Measurements from ENCODE around the gene DRG2. TPM values are rescaled to one million over a fixed set of nuclear protein-coding genes. Genes with fewer than 3 reads are reported as not detected.

Gene DRG2
- total and polyA plus RNA-seq, 9 donors: 22.9 to 30.7 (median 25.8) TPM

DNA sequence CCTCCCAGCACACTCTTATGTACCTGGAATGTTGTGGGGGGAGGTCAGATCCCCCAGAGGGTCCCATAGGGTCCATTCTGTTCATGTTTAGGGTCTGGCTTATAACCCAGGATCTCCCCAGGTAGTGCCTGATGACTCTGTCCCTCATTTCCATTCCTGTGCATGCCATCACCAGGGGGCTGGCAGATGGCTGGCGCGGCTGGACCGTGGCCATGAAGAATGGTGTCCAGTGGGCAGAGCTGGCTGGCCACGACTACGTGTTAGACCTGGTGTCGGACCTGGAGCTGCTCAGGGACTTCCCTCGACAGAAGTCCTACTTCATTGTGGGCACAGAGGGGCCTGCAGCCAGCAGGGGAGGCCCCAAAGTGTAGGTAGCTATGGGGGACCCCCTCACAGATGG, 60.8 kb downstream of the DRG2 start:
- no peaks in the 10 kb centered on the region for H3K36me3 ChIP-seq (ENCODE audit: control insufficient read depth, insufficient read depth, low read length)
- H3K27ac ChIP-seq (ENCODE audit: low read length): no peak overlapping the region
- H3K4me3 ChIP-seq (ENCODE audit: low read length): no peak overlapping the region
- 85% methylated on average over 7 of the region's 7 CpGs for WGBS (ENCODE audit: insufficient coverage)
- DNase-seq: no peak
- peaks cover 11% of the 10 kb centered on the region for H3K4me1 ChIP-seq (ENCODE audit: control insufficient read depth, insufficient read depth, low read length)
- no peaks in the 10 kb centered on the region for H3K27me3 ChIP-seq (ENCODE audit: control insufficient read depth, insufficient read depth, low read length)
- H3K9me3 ChIP-seq (replicated peaks; ENCODE audit: control insufficient read depth, low read depth, low read length): no peaks in the 10 kb centered on the region

- 84% methylated on average over 6 of the region's 9 CpGs for WGBS (ENCODE audit: insufficient coverage)
- no peak for DNase-seq
- Histone ChIP-seq H3K4me3 (ENCODE audit: low read length) (no peak overlapping the region), H3K27me3 (ENCODE audit: control insufficient read depth, insufficient read depth, low read length) (no peaks in the 10 kb centered on the region), H3K9me3 (replicated peaks; ENCODE audit: control insufficient read depth, low read depth, low read length) (no peaks in the 10 kb centered on the region), H3K36me3 (ENCODE audit: control insufficient read depth, insufficient read depth, low read length) (no peaks in the 10 kb centered on the region), H3K27ac (ENCODE audit: low read length) (no peak overlapping the region), H3K4me1 (ENCODE audit: control insufficient read depth, insufficient read depth, low read length) (peaks cover 17% of the 10 kb centered on the region)
Observed at GRCh38 chr17:18151290-18151689, 63.5 kb downstream of the DRG2 start.

GRCh38 chr17:18155179-18155578, 67.4 kb downstream of the DRG2 start:
- Histone ChIP-seq H3K9me3 (replicated peaks; ENCODE audit: control insufficient read depth, low read depth, low read length) (no peaks in the 10 kb centered on the region), H3K36me3 (ENCODE audit: control insufficient read depth, insufficient read depth, low read length) (no peaks in the 10 kb centered on the region), H3K27ac (ENCODE audit: low read length) (no peak overlapping the region), H3K4me3 (ENCODE audit: low read length) (no peak overlapping the region), H3K4me1 (ENCODE audit: control insufficient read depth, insufficient read depth, low read length) (peaks cover 26% of the 10 kb centered on the region), H3K27me3 (ENCODE audit: control insufficient read depth, insufficient read depth, low read length) (no peaks in the 10 kb centered on the region)
- 87% methylated on average over 5 of the region's 14 CpGs for WGBS (ENCODE audit: insufficient coverage)
- no peak for DNase-seq

GRCh38 chr17:18156171-18156975, 68.6 kb downstream of the DRG2 start:
- no peak for DNase-seq
- WGBS (ENCODE audit: insufficient coverage): 65% methylated on average over 6 of the region's 8 CpGs
- Histone ChIP-seq H3K27me3 (ENCODE audit: control insufficient read depth, insufficient read depth, low read length) (no peaks in the 10 kb centered on the region), H3K36me3 (ENCODE audit: control insufficient read depth, insufficient read depth, low read length) (no peaks in the 10 kb centered on the region), H3K4me1 (ENCODE audit: control insufficient read depth, insufficient read depth, low read length) (peaks cover 38% of the 10 kb centered on the region), H3K4me3 (ENCODE audit: low read length) (no peak overlapping the region), H3K9me3 (replicated peaks; ENCODE audit: control insufficient read depth, low read depth, low read length) (no peaks in the 10 kb centered on the region), H3K27ac (ENCODE audit: low read length) (no peak overlapping the region)

DNA sequence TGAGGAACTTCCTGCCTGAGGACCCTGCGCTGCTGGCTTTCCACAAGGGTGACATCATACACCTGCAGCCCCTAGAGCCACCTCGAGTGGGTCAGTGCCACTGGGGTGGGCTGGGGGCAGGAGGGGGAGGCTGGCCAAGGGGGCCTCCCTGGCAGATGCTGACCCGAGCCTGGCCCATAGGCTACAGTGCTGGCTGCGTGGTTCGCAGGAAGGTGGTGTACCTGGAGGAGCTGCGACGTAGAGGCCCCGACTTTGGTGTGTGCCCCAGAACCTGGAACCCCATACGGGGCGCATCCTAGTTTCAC, 69.2 kb downstream of the DRG2 start:
- DNase-seq: no peak
- Histone ChIP-seq H3K36me3 (ENCODE audit: control insufficient read depth, insufficient read depth, low read length) (no peaks in the 10 kb centered on the region), H3K4me1 (ENCODE audit: control insufficient read depth, insufficient read depth, low read length) (peaks cover 42% of the 10 kb centered on the region), H3K27ac (ENCODE audit: low read length) (no peak overlapping the region), H3K4me3 (ENCODE audit: low read length) (no peak overlapping the region), H3K27me3 (ENCODE audit: control insufficient read depth, insufficient read depth, low read length) (no peaks in the 10 kb centered on the region), H3K9me3 (replicated peaks; ENCODE audit: control insufficient read depth, low read depth, low read length) (no peaks in the 10 kb centered on the region)
- 93% methylated on average over 9 of the region's 10 CpGs for WGBS (ENCODE audit: insufficient coverage)

Other genes starting within 250 kb of the DRG2 start
- 18.5 TPM for gene TOM1L2, start 115.5 kb upstream of the DRG2 start, total RNA-seq
- 10 to 100 TPM; 21.6 to 40.1 (median 31.4) TPM for gene TOM1L2, start 115.5 kb upstream of the DRG2 start, polyA plus RNA-seq (ENCODE audit: insufficient read depth in 1 of 8, insufficient read length in 8 of 8, low replicate concordance in 1 of 8)
- gene DRC3, start 115.1 kb upstream of the DRG2 start, total RNA-seq: 1.6 TPM
- 1 to 10 TPM; 4.0 to 6.9 (median 5.0) TPM for gene DRC3, start 115.1 kb upstream of the DRG2 start, polyA plus RNA-seq (ENCODE audit: insufficient read depth in 1 of 8, insufficient read length in 8 of 8, low replicate concordance in 1 of 8)
- gene ATPAF2, start 48.8 kb upstream of the DRG2 start, total RNA-seq: 16.8 TPM
- 10 to 100 TPM; 14.1 to 21.7 (median 16.1) TPM for gene ATPAF2, start 48.8 kb upstream of the DRG2 start, polyA plus RNA-seq (ENCODE audit: insufficient read depth in 1 of 8, insufficient read length in 8 of 8, low replicate concordance in 1 of 8)
- 7.0 TPM for gene GID4, start 48.5 kb upstream of the DRG2 start, total RNA-seq
- gene GID4, start 48.5 kb upstream of the DRG2 start, polyA plus RNA-seq (ENCODE audit: insufficient read depth in 1 of 8, insufficient read length in 8 of 8, low replicate concordance in 1 of 8): 10 to 100 TPM; 10.6 to 12.2 (median 11.3) TPM
- gene MYO15A, start 20.8 kb downstream of the DRG2 start, total RNA-seq: 0.58 TPM
- 1 to 10 TPM in 5 of 8 donors, under 1 TPM in 3; 0.75 to 1.8 (median 1.3) TPM for gene MYO15A, start 20.8 kb downstream of the DRG2 start, polyA plus RNA-seq (ENCODE audit: insufficient read depth in 1 of 8, insufficient read length in 8 of 8, low replicate concordance in 1 of 8)
- gene ALKBH5, start 95.9 kb downstream of the DRG2 start, total RNA-seq: 56.5 TPM
- 10 to 100 TPM; 60.8 to 72.3 (median 67.4) TPM for gene ALKBH5, start 95.9 kb downstream of the DRG2 start, polyA plus RNA-seq (ENCODE audit: insufficient read depth in 1 of 8, insufficient read length in 8 of 8, low replicate concordance in 1 of 8)
- gene LLGL1, start 137.7 kb downstream of the DRG2 start, total RNA-seq: 18.3 TPM
- gene LLGL1, start 137.7 kb downstream of the DRG2 start, polyA plus RNA-seq (ENCODE audit: insufficient read depth in 1 of 8, insufficient read length in 8 of 8, low replicate concordance in 1 of 8): 10 to 100 TPM; 20.4 to 35.5 (median 29.0) TPM
- gene FLII, start 170.8 kb downstream of the DRG2 start, total RNA-seq: 129 TPM
- 100 to 1,000 TPM; 147 to 181 (median 172) TPM for gene FLII, start 170.8 kb downstream of the DRG2 start, polyA plus RNA-seq (ENCODE audit: insufficient read depth in 1 of 8, insufficient read length in 8 of 8, low replicate concordance in 1 of 8)
- gene MIEF2, start 172.7 kb downstream of the DRG2 start, total RNA-seq: 13.3 TPM
- 10 to 100 TPM; 12.0 to 15.5 (median 14.1) TPM for gene MIEF2, start 172.7 kb downstream of the DRG2 start, polyA plus RNA-seq (ENCODE audit: insufficient read depth in 1 of 8, insufficient read length in 8 of 8, low replicate concordance in 1 of 8)
- 26.1 TPM for gene TOP3A, start 227.0 kb downstream of the DRG2 start, total RNA-seq
- gene TOP3A, start 227.0 kb downstream of the DRG2 start, polyA plus RNA-seq (ENCODE audit: insufficient read depth in 1 of 8, insufficient read length in 8 of 8, low replicate concordance in 1 of 8): 10 to 100 TPM; 22.4 to 34.4 (median 28.2) TPM
- 6.9 TPM for gene SMCR8, start 227.3 kb downstream of the DRG2 start, total RNA-seq
- gene SMCR8, start 227.3 kb downstream of the DRG2 start, polyA plus RNA-seq (ENCODE audit: insufficient read depth in 1 of 8, insufficient read length in 8 of 8, low replicate concordance in 1 of 8): 10 to 100 TPM in 1 of 8 donors, 1 to 10 TPM in 7; 6.3 to 10.2 (median 9.1) TPM

All from muscle of leg (tissue), 11 donors.